Endothelial cell of umbilical vein (primary cell): Measurements from ENCODE around the gene KANSL1L. TPM values are rescaled to one million over a fixed set of nuclear protein-coding genes. Genes with fewer than 3 reads are reported as not detected.

Experiments used
- BruUV-seq: library from RNA; stranded (reverse); fragments of 400-500 nt; replicated peaks from 2 replicates; lab custom pipeline; 2021; lab: Mats Ljungman, UMichigan
- CTCF ChIA-PET: fragments of 300-600, 350-600 bp; sonication (Branson Sonifier 250); formaldehyde crosslinking; loops from one replicate; lab custom pipeline; 2021; ENCODE audit warnings: antibody characterized with exemption, inconsistent platforms; lab: Charles Lee
- POLR2A ChIA-PET: fragments of 300-600, 350-600 bp; sonication (Branson Sonifier 250); formaldehyde crosslinking; loops from one replicate; lab custom pipeline; 2021; ENCODE audit warnings: antibody characterized with exemption, inconsistent platforms; lab: Charles Lee
- DNase-seq: peaks from one replicate; pipeline ENCODE4 v3.0.0-alpha.2; 2011; ENCODE audit warnings: low read depth, low spot score
- FAIRE-seq: peaks from 2 replicates; lab custom pipeline; 2011; peaks lifted over from hg19 to GRCh38; lab: Jason Lieb, UNC
- H2AFZ ChIP-seq: 2 replicates; pipeline ENCODE4 v1.6.0; 2012; ENCODE audit warnings: low read depth, low read length, control low read depth, inconsistent platforms
- H3K27ac ChIP-seq: 2 replicates; pipeline ENCODE4 v1.5.1; 2011; ENCODE audit warnings: low read depth, mild to moderate bottlenecking, control low read depth, low read length, moderate library complexity; ENCODE audit not compliant: insufficient read depth
- H3K27me3 ChIP-seq, 2 experiments: 2 replicates each; pipeline versions ENCODE4 v1.6.0 to v1.6.1; 2011; ENCODE audit warnings: low read length in 2 of 2, mixed read lengths in 1 of 2; ENCODE audit not compliant: control insufficient read depth in 2 of 2, insufficient read depth in 2 of 2
- H3K36me3 ChIP-seq, 2 experiments: 2 replicates in 1 of 2; 3 replicates in 1 of 2; pipeline ENCODE4 v1.5.1; 2011; ENCODE audit warnings: low read length in 2 of 2, mild to moderate bottlenecking in 1 of 2, moderate library complexity in 1 of 2; ENCODE audit not compliant: control insufficient read depth in 2 of 2, insufficient read depth in 2 of 2; ENCODE audit errors: extremely low read depth in 1 of 2
- H3K4me1 ChIP-seq: 3 replicates; pipeline ENCODE4 v1.5.1; 2011; ENCODE audit warnings: mild to moderate bottlenecking, low read length; ENCODE audit not compliant: control insufficient read depth, insufficient read depth; ENCODE audit errors: extremely low read depth
- H3K4me2 ChIP-seq: 2 replicates; pipeline ENCODE4 v1.6.1; 2011; ENCODE audit warnings: low read length, control low read depth, mixed read lengths; ENCODE audit not compliant: insufficient read depth
- H3K4me3 ChIP-seq, 3 experiments: fragments of 200-600 bp in 1 of 3; sonication (generic), shearing (Covaris generic) in 1 of 3; replicated peaks in 1 of 3; 2 replicates each; pipeline ENCODE4 v1.5.1; 2011 to 2016; ENCODE audit warnings: control low read depth in 3 of 3, low read length in 3 of 3, mild to moderate bottlenecking in 2 of 3, inconsistent platforms in 1 of 3, low read depth in 1 of 3, moderate library complexity in 1 of 3; ENCODE audit not compliant: insufficient read depth in 1 of 3
- H3K79me2 ChIP-seq: 2 replicates; pipeline ENCODE4 v1.6.0; 2012; ENCODE audit warnings: low read length, inconsistent platforms; ENCODE audit not compliant: control insufficient read depth, insufficient read depth
- H3K9ac ChIP-seq: replicated peaks from 2 replicates; pipeline ENCODE3; 2011; ENCODE audit warnings: low read length, control low read depth; ENCODE audit not compliant: insufficient read depth; ENCODE audit errors: extremely low read depth
- H3K9me1 ChIP-seq: replicated peaks from 3 replicates; pipeline ENCODE4 v1.6.0; 2011; ENCODE audit warnings: mild to moderate bottlenecking, low read length; ENCODE audit not compliant: control insufficient read depth, insufficient read depth; ENCODE audit errors: extremely low read depth
- H3K9me3 ChIP-seq: replicated peaks from 2 replicates; pipeline ENCODE4 v1.5.1; 2012; ENCODE audit warnings: low read length, inconsistent platforms; ENCODE audit not compliant: control insufficient read depth, insufficient read depth
- H4K20me1 ChIP-seq: replicated peaks from 2 replicates; pipeline ENCODE3; 2011; ENCODE audit warnings: mild to moderate bottlenecking, low read length; ENCODE audit not compliant: control insufficient read depth, insufficient read depth; ENCODE audit errors: extremely low read depth
- CTCF ChIP-seq, 2 donors: IDR thresholded peaks; 1 replicate in 1 of 2; 2 replicates in 1 of 2; pipeline ENCODE4 v1.5.1; 2011; ENCODE audit warnings: low read length in 2 of 2, mild to moderate bottlenecking in 2 of 2, moderate library complexity in 2 of 2, control low read depth in 1 of 2, inconsistent platforms in 1 of 2, low read depth in 1 of 2; ENCODE audit not compliant: insufficient read depth in 1 of 2; ENCODE audit errors: extremely low read depth in 1 of 2
- FOS ChIP-seq: IDR thresholded peaks from 2 replicates; pipeline ENCODE4 v1.6.1; 2011; ENCODE audit warnings: mild to moderate bottlenecking, low read length, moderate library complexity, borderline replicate concordance; ENCODE audit not compliant: insufficient read depth
- JUN ChIP-seq: IDR thresholded peaks from 2 replicates; pipeline ENCODE4 v1.6.1; 2011; ENCODE audit warnings: borderline replicate concordance, low read depth; ENCODE audit not compliant: insufficient read length, insufficient read depth
- MAX ChIP-seq: IDR thresholded peaks from 2 replicates; pipeline ENCODE4 v1.6.1; 2011; ENCODE audit not compliant: insufficient read depth, insufficient read length
- MYC ChIP-seq: IDR thresholded peaks from one replicate; pipeline ENCODE4 v1.6.1; 2011; ENCODE audit warnings: mild to moderate bottlenecking, low read depth, low read length
- POLR2A ChIP-seq: IDR thresholded peaks from 2 replicates; pipeline ENCODE4 v1.6.1; 2012; ENCODE audit warnings: low read depth, mild to moderate bottlenecking, control low read depth, low read length
- POLR2AphosphoS5 ChIP-seq: IDR thresholded peaks from 2 replicates; pipeline ENCODE4 v1.6.1; 2012; ENCODE audit warnings: low read depth, mild to moderate bottlenecking, control low read depth, low read length, moderate library complexity; ENCODE audit not compliant: insufficient read depth
- dilution Hi-C: fragments of 300-500 bp; cut with MboI; formaldehyde crosslinking; loops from one replicate; pipeline ENCODE4 v1.15.0; 2019; ENCODE audit warnings: low sequenced_read_pairs; ENCODE audit not compliant: extremely low pct_ligation_motif_present
- intact Hi-C: fragments of 100-400 bp; cut with micrococcal nuclease; formaldehyde crosslinking; loops from one replicate; pipeline ENCODE4 v1.10.0; 2022
- polyA plus RNA-seq, 4 experiments: library from polyadenylated mRNA; depleted of rRNA in 3 of 4; stranded (reverse) in 3 of 4; unstranded in 1 of 4; fragments of >200 nt; gene quantifications; 2 replicates each; pipeline versions ENCODE4 v1.2.1 to v1.2.3, GENCODE V29; 2011 to 2012; ENCODE audit warnings: missing spikeins in 1 of 4
- total RNA-seq: library from RNA; stranded (reverse); gene quantifications from 2 replicates; pipeline ENCODE4 v1.2.3, GENCODE V29; 2021

KANSL1L gene
- total and polyA plus RNA-seq, 2 donors (not counting 3 experiments of a cell fraction or from before 2014, with no cell fraction given), result 4.3 to 14.0 TPM

DNA sequence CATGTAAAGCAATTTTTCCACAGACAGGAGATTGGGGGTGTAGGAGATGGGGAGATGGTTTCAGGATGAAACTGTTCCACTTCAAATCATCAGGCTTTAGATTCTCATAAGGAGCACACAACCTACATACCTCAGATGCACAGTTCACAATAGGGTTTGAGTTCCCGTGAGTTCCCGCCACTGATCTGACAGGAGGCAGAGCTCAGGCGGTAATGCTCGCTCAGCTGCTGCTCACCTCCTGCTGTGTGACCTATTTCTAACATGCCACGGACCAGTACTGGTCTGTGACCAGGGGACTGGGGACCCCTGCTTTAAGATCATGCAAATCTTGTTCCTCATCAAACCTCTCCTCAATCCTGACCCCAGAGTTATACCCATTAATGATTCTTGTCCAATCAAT, 98.7 kb downstream of the KANSL1L start:
- Histone ChIP-seq H3K9ac (no peak overlapping the region), H3K9me1 (no peaks in the 10 kb centered on the region), H3K79me2 (no peaks in the 10 kb centered on the region), H3K27me3 (no peaks in the 10 kb centered on the region), H3K4me1 (no peaks in the 10 kb centered on the region), H3K27ac (no peak overlapping the region), H3K4me3 (no peak overlapping the region), H2AFZ (no peak overlapping the region), H4K20me1 (no peaks in the 10 kb centered on the region), H3K36me3 (no peaks in the 10 kb centered on the region), H3K9me3 (no peaks in the 10 kb centered on the region), H3K4me2 (no peak overlapping the region)
- dilution Hi-C loops, result no loop called here
- no peak for TF ChIP-seq POLR2AphosphoS5
- TF ChIP-seq MAX, result no peak
- no peak for TF ChIP-seq MYC
- TF ChIP-seq CTCF (IDR thresholded peaks at IDR 0.05; ENCODE audit: extremely low read depth in 1 of 2, insufficient read depth in 1 of 2, low read depth in 1 of 2, low read length in 2 of 2), result no peak
- no peak for TF ChIP-seq POLR2A
- no peak for TF ChIP-seq FOS
- no peak for TF ChIP-seq JUN
- POLR2A ChIA-PET, result no interaction called here
- intact Hi-C loops, result loop anchor here (2.0 kb wide), 1 partner anchor 96 kb away; no protein-coding TSS in a partner anchor
- CTCF ChIA-PET, result interaction anchor here (1.0 to 3.6 kb wide), 14 partner anchors 9 to 126 kb away, joined by 4 to 30 read pairs (median 4); partner anchors contain the start of gene KANSL1L
- no peak for DNase-seq
- no peak for FAIRE-seq
- no TSS peak for BruUV-seq
